Osteocyte (in vitro differentiated cells): ENCODE data around the gene EID2. TPM values are rescaled to one million over a fixed set of nuclear protein-coding genes. Genes with fewer than 3 reads are reported as not detected.

Source experiments
- DNase-seq: peaks from one replicate; pipeline ENCODE4 v3.0.0; 2021; ENCODE audit warnings: mixed read lengths; ENCODE audit not compliant: unreplicated experiment; ENCODE audit errors: extremely low spot score
- H3K27ac Mint-ChIP-seq: one replicate; pipeline ENCODE4 v1.8.0; 2021; ENCODE audit warnings: mild to moderate bottlenecking, mixed read lengths; ENCODE audit not compliant: unreplicated experiment
- H3K27me3 Mint-ChIP-seq: one replicate; pipeline ENCODE4 v1.8.0; 2021; ENCODE audit warnings: mixed read lengths; ENCODE audit not compliant: unreplicated experiment
- H3K36me3 Mint-ChIP-seq: one replicate; pipeline ENCODE4 v1.8.0; 2021; ENCODE audit warnings: mixed read lengths; ENCODE audit not compliant: unreplicated experiment
- H3K4me1 Mint-ChIP-seq: one replicate; pipeline ENCODE4 v1.8.0; 2021; ENCODE audit warnings: mixed read lengths; ENCODE audit not compliant: unreplicated experiment
- H3K4me3 Mint-ChIP-seq: one replicate; pipeline ENCODE4 v1.8.0; 2021; ENCODE audit warnings: mild to moderate bottlenecking, moderate library complexity, mixed read lengths; ENCODE audit not compliant: unreplicated experiment
- H3K9me3 Mint-ChIP-seq: one replicate; pipeline ENCODE4 v1.8.0; 2021; ENCODE audit warnings: mixed read lengths; ENCODE audit not compliant: unreplicated experiment
- total RNA-seq: library from RNA; stranded (reverse); gene quantifications from 2 replicates; pipeline ENCODE4 v1.2.1, GENCODE V29; 2021
- TF ChIP-seq, protein P1 (sequence below): fragments of 200-600 bp; sonication (generic); IDR thresholded peaks from 2 replicates; pipeline ENCODE4 v1.5.0; 2021; ENCODE audit warnings: antibody characterized with exemption, mild to moderate bottlenecking, moderate library complexity

EID2 gene
- total RNA-seq, 1 donor from 2014 or later: 18.1 TPM

GRCh38 chr19:39539165-39539517 is 820 bp downstream of the EID2 start:
- Mint-ChIP-seq H3K9me3 (no peaks in the 10 kb centered on the region), H3K4me3 (peak overlapping the region; percentile 84), H3K36me3 (no peaks in the 10 kb centered on the region), H3K27ac (peak overlapping the region; percentile 80), H3K27me3 (peaks cover 10% of the 10 kb centered on the region), H3K4me1 (peaks cover 20% of the 10 kb centered on the region)
- no peak for DNase-seq
- TF ChIP-seq, protein P1, sequence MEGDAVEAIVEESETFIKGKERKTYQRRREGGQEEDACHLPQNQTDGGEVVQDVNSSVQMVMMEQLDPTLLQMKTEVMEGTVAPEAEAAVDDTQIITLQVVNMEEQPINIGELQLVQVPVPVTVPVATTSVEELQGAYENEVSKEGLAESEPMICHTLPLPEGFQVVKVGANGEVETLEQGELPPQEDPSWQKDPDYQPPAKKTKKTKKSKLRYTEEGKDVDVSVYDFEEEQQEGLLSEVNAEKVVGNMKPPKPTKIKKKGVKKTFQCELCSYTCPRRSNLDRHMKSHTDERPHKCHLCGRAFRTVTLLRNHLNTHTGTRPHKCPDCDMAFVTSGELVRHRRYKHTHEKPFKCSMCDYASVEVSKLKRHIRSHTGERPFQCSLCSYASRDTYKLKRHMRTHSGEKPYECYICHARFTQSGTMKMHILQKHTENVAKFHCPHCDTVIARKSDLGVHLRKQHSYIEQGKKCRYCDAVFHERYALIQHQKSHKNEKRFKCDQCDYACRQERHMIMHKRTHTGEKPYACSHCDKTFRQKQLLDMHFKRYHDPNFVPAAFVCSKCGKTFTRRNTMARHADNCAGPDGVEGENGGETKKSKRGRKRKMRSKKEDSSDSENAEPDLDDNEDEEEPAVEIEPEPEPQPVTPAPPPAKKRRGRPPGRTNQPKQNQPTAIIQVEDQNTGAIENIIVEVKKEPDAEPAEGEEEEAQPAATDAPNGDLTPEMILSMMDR: no peak

DNA sequence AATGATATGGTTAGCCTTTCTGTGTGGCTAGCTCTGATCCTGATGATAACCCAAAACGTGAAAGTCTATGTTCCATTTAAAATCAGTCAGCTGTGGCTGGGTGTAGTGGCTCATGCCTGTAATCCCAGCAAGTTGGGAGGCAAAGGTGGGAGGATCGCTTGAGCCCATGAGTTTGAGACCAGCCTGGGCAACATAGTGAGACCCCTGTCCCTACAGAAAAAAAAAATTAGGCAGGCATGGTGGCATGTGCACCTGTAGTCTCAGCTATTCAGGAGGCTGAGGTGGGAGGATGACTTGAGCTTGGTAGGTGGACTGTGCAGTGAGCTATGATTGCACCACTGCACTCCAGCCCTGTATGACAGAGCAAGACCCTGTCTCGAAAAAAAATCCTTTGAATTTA is 6.2 kb downstream of the EID2 start:
- TF ChIP-seq, protein P1: no peak
- no peaks in the 10 kb centered on the region for H3K9me3 Mint-ChIP-seq
- H3K36me3 Mint-ChIP-seq: no peaks in the 10 kb centered on the region
- no peak for DNase-seq
- H3K27ac Mint-ChIP-seq: no peak overlapping the region
- no peaks in the 10 kb centered on the region for H3K27me3 Mint-ChIP-seq
- peaks cover 25% of the 10 kb centered on the region for H3K4me1 Mint-ChIP-seq
- H3K4me3 Mint-ChIP-seq: no peak overlapping the region

DNA sequence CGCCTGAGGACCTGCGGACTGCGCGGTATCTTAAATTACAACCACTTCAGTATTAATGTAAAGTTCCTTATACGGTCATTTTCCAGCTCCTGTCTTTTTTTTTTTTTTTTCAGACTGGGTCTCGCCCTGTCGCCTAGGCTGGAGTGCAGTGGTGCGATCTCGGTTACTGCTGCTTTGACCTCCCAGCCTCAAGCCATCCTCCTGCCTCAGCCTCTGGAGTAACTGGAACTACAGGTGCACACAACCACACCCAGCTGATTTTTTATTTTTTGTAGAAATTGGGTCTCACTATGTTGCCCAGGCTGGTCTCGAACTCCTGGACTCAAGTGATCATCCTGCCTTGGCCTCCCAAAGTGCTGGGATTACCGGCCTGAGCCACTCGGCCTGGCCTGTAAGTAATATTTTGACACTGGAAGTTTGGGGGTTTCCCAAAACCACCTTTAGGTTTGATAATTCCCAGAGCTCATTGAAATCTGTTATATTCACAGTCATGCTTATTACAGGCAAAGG is 6.9 kb downstream of the EID2 start:
- Mint-ChIP-seq H3K27ac (no peak overlapping the region), H3K27me3 (no peaks in the 10 kb centered on the region), H3K4me1 (peaks cover 20% of the 10 kb centered on the region), H3K36me3 (peaks cover 4% of the 10 kb centered on the region), H3K4me3 (peak overlapping the region; percentile 90), H3K9me3 (no peaks in the 10 kb centered on the region)
- TF ChIP-seq, protein P1: no peak
- DNase-seq: no peak

GRCh38 chr19:39532233-39533002 is 7.5 kb downstream of the EID2 start, which contains the start of gene EID2B:
TSS of gene EID2B (minus strand) at chr19:39532852. CDS start at chr19:39532802, 50 bp downstream.
- no peaks in the 10 kb centered on the region for H3K27me3 Mint-ChIP-seq
- H3K27ac Mint-ChIP-seq: peak within 1 kb of the TSS; percentile 86
- no peaks in the 10 kb centered on the region for H3K9me3 Mint-ChIP-seq
- H3K4me1 Mint-ChIP-seq: peaks cover 18% of the 10 kb centered on the region
- peak within 1 kb of the TSS; percentile 90 for H3K4me3 Mint-ChIP-seq
- peaks cover 4% of the 10 kb centered on the region for H3K36me3 Mint-ChIP-seq
- peak; percentile 98 for DNase-seq
- TF ChIP-seq, protein P1: peak; percentile 94

- Mint-ChIP-seq H3K27me3 (no peaks in the 10 kb centered on the region), H3K27ac (peak overlapping the region; percentile 86), H3K4me3 (peak overlapping the region; percentile 90), H3K36me3 (peaks cover 4% of the 10 kb centered on the region), H3K4me1 (peaks cover 18% of the 10 kb centered on the region), H3K9me3 (no peaks in the 10 kb centered on the region)
- DNase-seq: no peak
- TF ChIP-seq, protein P1: no peak
These were observed 8.1 kb downstream of the EID2 start for GRCh38 chr19:39531834-39532232.
